C1 segment of cervical spinal cord (tissue), 14 donors: ENCODE data around the gene OR9Q1.
"Not testable (repeated sequence)": the region's sequence is repeated elsewhere in the genome, so short reads cannot be mapped to it uniquely, and the experiment has no call there.

Source experiments
- DNase-seq, 14 donors: peaks; one replicate each; lab custom pipeline; 2025; lab: John Stamatoyannopoulos, UW

The OR9Q1 gene, protein sequence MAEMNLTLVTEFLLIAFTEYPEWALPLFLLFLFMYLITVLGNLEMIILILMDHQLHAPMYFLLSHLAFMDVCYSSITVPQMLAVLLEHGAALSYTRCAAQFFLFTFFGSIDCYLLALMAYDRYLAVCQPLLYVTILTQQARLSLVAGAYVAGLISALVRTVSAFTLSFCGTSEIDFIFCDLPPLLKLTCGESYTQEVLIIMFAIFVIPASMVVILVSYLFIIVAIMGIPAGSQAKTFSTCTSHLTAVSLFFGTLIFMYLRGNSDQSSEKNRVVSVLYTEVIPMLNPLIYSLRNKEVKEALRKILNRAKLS

DNA sequence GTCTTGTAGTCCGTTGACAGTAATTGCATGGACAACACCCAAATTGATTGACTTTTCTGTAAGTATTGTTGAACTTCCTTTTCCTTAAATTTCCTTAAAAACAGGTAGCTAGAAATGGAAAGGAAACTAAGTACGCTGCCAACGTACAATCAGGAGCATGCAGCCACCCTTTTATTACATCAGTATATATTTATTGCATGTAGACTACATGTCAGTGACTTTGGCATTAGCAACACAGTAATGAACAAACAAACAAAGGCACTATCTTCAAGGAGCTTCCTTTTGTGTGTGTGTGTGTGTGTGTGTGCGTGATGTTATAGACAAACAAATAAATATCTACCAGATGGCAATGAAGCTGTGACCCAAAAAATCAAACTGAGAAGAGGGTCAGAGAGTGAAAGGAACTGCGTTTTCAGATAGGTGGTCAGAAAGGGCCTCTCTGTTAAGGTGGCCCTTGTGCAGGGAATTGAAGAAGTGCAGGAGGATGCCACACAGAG lies at the start of gene OR9Q1:
Gene OR9Q1, plus strand, starts transcription at position 447 of the 497 bp plus-strand sequence. CDS start 155,564 bp downstream, outside the sequence.
- DNase-seq = no peak

DNA sequence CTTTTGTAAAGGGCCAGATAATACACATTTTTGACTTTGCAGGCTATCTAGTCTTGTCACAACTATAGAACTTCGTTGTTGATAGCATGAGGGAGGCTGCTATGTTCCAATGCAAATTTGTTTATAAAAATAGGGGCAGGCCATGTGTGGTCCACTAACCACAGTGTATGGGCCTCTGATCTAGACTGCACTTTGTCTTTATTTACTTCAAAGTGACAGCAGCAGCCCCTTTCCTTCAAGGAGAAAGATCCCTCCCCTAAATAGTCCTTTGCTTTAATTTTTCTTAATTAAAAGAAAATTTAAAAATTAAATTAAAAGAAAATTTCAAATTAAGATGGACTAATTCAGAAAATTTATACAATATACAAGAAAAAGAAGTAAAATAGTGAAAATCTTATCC lies 49.5 kb upstream of the OR9Q1 start:
- no peak for DNase-seq

DNA sequence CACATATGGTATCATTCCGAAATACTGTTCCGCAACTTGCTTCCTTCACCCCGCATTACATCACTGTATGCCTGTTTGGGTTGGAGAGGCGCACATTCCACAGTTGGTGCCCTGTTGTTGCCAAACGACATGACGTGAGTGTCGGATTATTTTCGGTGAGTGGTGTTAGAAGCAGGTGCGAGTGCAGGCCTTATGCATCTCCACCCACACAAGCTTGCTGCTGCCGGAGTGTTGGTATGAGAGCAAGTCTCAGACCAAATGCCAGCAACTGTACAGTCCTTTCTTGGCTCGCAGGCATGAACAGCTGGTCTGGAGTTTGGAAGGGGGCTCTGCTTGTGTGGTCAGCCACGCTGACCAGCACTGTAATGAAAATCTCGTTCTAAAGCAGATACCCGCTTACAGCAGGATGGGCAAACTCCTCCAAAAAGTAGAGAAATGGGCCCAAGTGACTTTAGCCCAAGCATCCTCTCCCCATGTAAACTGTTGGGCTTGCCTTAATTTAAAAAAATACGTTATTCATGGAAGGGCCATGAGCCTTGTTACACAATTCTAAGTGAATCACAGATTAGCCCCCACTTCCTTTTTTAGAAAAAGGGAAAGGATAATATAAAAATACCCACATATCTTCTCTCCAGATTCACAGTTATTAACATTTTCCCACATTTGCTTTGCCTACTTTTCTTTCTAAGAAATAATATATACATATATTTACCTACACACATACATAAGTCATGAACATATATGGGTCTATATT lies 48.7 kb upstream of the OR9Q1 start:
- DNase-seq = no peak

DNA sequence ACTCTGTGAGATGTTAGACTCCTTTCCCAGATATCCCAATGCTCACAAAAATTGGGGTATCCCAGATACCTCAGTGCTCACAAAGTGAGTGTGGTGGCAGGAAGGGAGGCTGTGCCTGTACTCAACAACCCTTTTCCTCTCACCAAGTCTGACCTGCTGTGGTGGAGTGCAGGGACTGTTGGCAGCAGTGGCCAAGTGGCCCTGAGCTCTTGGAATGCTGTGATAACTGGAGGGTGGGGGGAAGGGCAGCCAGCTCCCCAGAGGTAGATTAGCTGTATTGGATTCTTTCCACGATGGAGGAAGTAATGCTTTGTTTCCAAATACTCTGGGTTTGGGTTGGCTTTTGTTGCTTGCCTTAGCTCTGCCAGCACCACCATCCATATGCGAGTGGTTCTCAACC lies 46.0 kb upstream of the OR9Q1 start:
- DNase-seq = no peak

DNA sequence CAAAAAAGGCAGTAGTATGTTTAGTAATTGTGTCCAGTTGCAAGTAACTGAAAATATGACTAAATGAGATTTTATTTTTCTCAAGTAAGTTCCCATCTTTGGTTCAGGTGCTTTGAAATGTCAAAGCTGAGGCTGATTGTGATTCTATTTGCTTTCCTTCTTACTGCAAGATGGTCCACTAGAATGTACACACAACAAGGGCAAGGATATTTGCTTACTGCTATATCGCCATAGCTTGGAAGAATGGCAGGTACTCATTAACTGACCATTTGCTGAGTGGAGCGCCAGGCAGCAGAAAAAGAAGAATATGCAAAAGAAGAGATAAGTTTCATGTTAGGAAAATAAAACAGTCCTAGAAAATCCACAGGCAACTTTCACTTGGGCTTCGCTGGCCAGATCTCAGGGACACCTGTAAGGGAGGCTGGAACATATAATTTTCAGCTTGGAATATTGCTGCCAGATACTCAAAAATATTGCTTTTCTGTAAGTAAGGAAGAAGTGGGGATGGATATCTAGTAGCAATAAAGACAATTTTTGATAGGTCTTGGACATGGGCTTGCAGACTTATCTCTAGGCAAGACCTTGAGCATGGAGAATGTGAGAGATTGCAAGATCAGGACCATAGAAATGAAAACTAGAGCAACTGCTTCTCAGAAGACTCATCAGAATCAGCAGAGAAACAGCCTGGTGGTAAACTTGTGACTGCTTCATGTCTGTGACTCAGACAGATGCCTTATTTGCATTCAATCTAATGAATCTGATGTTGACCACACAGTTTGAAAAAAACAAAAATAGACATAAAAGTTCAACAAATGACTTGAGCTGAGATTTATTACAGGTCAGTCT lies 44.8 kb upstream of the OR9Q1 start:
- no peak for DNase-seq

DNA sequence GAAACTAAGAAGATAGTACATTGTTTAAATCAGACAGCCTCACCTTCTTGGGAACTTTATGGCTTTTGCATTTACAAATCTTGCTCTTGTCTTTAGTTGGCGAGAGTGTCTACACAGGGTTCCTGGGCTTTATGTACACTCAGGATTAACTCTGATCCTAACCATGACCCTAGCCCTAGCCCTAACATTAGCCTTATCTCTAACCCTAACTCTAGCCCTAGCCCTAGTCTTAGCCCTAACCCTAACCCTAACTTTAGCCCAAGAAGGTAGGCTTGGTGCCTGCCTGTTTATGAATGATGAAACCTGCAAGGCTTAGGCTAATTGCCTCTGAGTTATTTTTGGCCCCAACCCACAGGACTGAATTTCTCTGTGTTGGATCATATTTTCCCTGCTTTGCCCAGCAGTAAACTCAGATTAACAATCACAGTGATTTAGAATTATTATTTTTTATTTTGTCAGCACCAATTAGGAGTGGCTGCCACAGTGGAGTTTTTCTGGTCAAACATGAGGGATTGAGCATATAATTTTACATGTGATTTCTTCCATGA lies 44.1 kb upstream of the OR9Q1 start:
- DNase-seq = no peak

DNA sequence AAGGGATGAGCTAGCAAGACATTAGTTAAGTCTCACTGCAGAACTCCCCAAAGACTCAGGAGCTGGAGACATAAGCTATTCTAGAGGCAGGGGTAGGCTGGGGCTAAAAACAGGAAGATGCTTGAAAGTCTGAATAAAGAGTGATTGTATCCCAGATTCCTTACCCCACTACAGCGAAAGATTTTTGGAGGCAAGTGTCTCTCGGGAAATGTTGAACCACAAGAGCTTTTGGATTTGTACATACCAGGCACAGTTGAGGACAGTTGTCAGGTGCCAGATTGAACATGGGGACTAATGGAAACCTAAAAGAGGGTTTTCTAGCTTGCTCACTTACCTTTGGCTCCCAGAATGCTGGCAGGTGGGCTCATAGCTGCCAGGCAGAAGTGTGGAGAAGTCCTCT lies 43.5 kb upstream of the OR9Q1 start:
- DNase-seq = no peak

DNA sequence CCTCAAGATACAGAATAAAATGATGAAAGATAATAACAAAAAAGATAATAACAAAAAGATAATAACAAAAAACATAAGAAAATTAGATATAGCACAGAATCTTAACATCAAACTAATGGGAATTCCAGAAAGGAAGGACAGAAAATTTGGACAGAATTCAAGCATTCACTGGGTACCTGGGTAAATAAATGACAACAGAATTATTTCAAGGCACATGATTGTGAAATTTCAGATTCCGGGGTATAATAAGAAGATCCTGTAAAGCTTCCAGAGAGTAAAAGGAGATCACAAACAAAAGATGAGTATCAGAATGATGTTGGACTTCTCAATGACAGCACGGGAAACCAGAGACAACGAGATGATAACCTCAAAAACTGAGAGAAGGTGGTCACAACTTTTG lies 42.1 kb upstream of the OR9Q1 start:
- no peak for DNase-seq

DNA sequence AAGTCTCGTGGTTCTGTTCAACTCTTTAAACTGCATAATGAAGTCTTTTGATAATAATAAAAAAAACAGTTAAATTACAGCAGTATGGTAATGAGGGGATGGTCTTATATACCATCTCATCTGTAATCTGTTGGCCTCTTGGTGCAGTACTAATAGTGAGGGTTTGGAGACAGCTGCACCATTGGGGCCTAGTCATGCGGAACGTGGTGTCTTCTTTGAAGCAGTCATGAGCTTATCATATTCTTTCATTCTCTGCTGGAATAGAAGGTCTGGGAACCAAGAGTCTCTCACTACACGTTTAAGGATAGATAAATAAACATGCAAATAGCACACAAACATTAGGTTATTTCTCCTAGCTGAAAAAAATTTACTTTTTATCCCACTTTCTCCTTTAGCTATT lies 40.9 kb upstream of the OR9Q1 start:
- DNase-seq = no peak

DNA sequence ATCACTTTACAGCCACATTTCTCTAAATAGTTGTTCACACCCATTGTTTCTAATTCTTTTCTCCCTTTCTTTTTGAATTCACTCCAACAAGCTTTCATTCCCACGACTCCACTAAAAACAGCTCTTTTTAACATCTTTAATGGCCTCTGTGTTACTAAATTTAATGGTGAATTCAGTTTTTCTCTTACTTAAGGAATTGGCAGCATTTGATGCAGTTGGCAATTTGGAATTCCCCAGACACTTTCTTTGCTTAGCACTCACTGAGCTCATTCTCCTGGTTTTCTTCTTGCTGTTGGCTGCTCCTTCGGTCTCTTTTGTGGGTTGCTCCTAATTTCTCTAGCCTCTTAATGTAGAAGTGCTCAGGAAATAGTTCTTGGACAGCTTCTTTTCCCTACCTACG lies 40.5 kb upstream of the OR9Q1 start:
- no peak for DNase-seq

DNA sequence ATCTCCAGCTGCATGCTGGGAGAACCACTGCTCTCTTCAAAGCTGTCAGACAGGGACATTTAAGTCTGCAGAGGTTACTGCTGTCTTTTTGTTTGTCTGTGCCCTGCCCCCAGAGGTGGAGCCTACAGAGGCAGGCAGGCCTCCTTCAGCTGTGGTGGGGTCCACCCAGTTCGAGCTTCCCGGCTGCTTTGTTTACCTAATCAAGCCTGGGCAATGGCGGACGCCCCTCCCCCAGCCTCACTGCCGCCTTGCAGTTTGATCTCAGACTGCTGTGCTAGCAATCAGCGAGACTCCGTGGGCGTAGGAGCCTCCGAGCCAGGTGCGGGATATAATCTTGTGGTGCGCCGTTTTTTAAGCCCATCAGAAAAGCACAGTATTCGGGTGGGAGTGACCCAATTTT lies 24.2 kb upstream of the OR9Q1 start:
- not testable (repeated sequence) for DNase-seq

DNA sequence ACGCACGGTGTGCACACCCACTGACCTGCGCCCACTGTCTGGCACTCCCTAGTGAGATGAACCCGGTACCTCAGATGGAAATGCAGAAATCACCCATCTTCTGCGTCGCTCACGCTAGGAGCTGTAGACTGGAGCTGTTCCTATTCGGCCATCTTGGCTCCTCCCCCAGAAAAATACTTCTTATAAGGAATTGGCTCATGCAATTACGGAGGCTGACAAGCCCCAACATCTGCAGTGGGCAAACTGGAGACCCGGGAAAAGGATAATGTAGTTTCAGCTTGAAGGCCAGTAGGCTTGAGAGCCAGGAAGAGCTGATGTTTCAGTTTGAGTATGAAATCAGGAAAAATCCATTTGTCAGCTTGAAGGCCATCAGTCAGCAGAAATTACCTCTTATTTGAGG lies 23.7 kb upstream of the OR9Q1 start:
- not testable (repeated sequence) for DNase-seq

DNA sequence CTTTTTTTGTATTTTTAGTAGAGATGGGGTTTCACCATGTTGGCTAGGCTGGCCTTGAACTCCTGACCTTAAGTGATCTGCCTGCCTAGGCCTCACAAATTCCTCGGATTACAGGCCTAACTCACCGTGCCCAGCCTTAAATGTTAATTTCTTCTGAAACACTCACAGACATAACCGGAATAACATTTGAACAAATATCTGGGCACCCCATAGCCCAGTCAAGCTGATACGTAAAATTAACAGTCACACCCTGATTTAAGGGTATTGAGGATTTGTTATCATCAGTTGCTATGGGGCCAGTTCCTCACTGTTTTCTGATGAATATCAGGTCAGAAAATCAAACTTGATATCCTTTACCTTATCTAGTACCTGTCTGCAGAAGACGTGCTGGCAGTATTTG lies 23.0 kb upstream of the OR9Q1 start:
- DNase-seq = no peak

DNA sequence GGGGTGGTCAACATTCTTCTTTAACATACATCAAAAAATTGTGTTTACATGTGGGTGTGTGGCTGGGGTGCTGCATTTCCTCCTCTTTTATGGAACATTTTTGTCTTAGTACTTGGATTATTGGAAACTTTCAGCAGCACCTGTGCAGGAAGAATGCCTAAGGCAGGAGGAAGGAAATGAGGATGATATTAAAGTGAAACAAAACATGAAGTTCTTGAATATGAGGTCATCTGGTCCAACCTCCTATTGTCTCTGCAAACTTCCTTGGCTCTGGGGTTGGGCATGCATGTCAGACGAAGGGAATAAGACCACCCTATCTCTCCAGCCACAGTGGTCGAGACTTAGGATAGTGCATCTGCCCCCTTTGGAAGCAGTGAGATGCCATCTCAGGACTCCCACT lies 20.6 kb upstream of the OR9Q1 start:
- no peak for DNase-seq

DNA sequence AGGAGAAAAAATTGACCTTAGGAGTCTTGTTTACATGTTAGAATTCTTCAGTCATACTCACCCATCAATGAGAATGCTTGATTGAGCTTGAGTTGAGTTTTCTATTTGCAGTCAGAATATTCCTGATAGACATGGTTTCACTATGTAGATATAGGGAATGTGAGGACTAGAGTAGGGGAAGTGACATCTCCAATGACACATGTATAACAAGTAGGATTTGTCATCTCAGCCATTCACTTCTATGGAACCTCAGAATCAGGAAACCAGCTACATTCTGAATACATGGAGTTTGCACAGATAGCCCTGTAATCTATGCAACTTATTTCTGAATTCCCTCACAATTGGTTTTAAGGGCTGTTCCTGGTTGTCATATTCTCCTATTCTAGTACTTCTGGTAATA lies 20.1 kb upstream of the OR9Q1 start:
- no peak for DNase-seq

DNA sequence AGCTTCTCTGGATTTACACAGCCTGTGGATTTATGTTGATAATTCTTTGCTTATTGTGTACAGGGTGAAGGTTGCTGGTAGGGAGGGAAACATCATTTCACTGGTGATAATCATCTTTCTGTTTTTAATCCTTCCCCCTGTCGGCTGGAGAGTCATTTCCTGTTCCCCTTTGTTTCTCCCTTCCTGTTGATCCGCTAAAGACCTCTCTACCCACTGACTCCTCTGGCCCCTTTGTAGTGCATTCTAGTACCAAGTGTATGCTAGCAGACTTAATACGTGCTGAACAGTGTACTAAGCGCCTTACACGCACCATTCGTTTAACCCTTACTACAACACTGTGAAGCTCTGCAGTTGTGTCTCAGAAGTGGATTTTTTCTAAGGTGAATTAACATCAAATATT lies 19.0 kb upstream of the OR9Q1 start:
- DNase-seq = no peak

DNA sequence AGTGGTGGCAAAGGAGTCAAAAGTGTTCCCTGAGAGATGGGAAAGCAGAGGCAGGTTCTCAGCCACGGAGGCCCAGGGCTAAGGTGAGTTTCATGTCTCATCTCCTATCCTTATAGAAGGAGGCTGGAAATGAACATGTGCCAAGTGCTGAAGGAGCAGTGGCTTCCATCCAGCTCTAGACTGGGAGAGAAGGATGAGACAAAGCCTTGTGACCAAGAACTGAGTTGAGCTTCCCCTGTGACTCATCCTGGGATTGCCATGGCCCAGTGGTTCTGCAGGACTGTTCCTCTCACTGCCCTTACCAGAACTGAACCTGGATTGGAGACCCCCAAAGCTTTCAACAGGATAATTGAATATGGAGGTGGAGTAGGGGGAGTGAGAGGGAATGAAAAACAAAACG lies 16.7 kb upstream of the OR9Q1 start:
- DNase-seq = no peak

DNA sequence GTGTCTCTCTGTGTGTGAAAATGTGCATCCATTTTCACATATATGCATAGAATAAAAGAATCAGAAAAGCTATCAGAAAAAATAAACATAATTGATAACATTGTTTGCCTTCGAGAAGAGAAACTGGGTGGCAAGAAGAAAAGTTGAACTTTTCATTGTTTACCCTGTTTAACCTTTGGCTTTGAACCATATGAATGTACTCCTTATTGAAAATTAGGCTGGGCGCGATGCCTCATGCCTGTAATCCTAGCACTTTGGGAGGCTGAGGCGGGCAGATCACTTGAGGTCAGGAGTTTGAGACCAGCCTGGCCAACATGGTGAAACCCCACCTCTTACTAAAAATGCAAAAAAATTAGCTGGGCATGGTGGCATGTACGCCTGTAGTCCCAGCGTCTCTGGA lies 11.9 kb upstream of the OR9Q1 start:
- no peak for DNase-seq

DNA sequence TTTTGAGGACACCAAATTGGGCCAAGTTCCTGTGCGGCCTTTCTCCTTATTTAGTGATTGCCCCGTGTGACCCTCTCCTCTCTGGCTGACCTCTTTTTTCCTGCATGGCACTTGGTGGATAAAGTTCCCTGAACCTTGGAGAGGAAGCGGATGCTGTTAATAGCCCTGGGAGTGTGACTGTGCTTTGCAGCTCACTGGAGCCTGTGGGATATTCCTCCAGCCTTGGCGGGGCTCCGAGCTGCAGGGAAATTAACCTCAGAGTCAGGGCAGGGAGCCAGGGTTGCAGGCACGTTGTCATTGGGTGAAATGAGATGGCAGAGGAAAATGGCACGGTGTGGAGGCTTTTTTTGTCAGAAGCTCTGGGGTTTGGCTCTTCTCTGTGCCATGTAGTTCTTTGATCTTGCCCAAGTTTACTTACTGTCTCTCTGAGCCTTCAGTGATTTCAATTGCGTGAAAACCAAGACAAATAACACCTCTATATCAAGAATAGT lies 965 bp downstream of the OR9Q1 start:
- DNase-seq = no peak

DNA sequence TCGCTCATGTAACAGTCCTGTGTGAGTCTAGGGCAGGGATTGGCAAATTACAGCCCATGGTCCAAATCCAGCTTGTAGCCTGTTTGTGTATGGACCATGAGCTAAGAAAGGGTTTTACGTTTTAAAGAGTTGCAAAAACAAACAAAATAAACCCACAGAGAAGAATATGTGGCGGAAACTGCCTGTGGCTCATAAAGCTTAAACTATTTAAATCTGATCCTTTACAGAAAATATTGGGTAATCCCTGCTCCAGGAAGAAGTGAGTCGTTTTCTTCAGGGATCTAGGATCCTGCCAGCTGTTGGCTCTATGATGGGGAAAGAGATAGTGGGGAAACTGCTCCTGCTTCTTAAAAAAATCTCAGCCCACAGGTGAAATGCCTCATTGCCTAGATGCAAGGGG lies 3.7 kb downstream of the OR9Q1 start:
- no peak for DNase-seq

DNA sequence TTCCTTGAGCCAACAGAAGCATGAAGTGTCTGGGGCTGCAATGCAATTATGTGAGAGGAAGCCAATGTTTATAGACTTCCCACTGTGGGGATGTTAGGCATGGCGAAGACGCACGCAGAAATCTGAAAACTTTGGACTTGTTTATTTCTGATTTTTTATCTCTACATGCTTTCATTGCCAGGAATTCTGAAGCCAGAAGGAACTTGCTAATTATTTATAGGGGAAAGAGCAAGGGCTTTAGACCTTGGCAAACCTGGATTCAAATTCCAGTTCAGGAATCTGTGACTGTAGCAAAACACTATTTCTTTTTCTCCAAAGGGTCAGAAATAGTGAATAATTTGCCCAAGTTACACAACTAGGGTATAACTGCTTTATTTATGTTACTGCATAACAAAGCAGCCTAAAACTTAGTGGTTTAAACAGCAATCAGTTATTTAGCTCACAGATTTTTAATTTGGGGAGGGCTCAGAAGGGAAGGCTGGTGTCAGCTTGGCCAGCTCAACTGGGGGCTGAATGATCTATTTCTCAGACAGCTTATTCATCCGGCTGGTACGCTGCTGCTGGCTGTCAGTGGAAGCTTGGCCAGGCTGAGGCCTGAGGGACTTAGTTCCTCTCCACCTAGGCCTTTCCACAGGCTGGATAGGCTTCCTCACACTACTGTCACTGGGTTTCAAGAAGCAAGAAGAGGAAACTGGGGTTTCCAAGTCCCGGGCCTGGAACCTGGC lies 5.2 kb downstream of the OR9Q1 start:
- peak in 3 of 14 donors; percentile 2 to 7 (median 7) for DNase-seq
